Esophagus (tissue), 2 donors: Measurements from ENCODE around the gene KLHL17. TPM values are rescaled to one million over a fixed set of nuclear protein-coding genes. Genes with fewer than 3 reads are reported as not detected.
A peak's percentile ranks its signal among the peaks of the same experiment; 100 is the strongest.

Experiments
- H3K27ac ChIP-seq, 2 donors: one replicate each; pipeline ENCODE4 v1.5.1; 2013; ENCODE audit warnings: low read depth in 2 of 2, mild to moderate bottlenecking in 2 of 2, inconsistent platforms in 1 of 2, low read length in 1 of 2, moderate library complexity in 1 of 2
- H3K27me3 ChIP-seq, 2 donors: one replicate each; pipeline ENCODE4 v1.6.1; 2013; ENCODE audit warnings: low read length in 2 of 2, control low read depth in 1 of 2, mild to moderate bottlenecking in 1 of 2; ENCODE audit not compliant: insufficient read depth in 2 of 2, control insufficient read depth in 1 of 2
- H3K36me3 ChIP-seq, 2 donors: one replicate each; pipeline ENCODE4 v1.6.1; 2013; ENCODE audit warnings: low read length in 1 of 2; ENCODE audit not compliant: control insufficient read depth in 2 of 2, insufficient read depth in 2 of 2
- H3K4me1 ChIP-seq, 2 donors: one replicate each; pipeline ENCODE4 v1.6.1; 2013; ENCODE audit warnings: low read length in 1 of 2; ENCODE audit not compliant: control insufficient read depth in 2 of 2, insufficient read depth in 2 of 2
- H3K4me3 ChIP-seq, 2 donors: one replicate each; pipeline ENCODE4 v1.5.1; 2013; ENCODE audit warnings: low read length in 2 of 2, mild to moderate bottlenecking in 2 of 2, low read depth in 1 of 2, moderate library complexity in 1 of 2
- H3K9me3 ChIP-seq, 2 donors: one replicate each; pipeline ENCODE4 v1.6.1; 2013; ENCODE audit warnings: mild to moderate bottlenecking in 2 of 2, low read depth in 1 of 2, low read length in 1 of 2, moderate library complexity in 1 of 2; ENCODE audit not compliant: control insufficient read depth in 2 of 2, insufficient read depth in 1 of 2
- WGBS, 2 donors: extraction: QIAGEN DNeasy Blood & Tissue Kit; methylation state at CpG; one replicate each; pipeline ENCODE4 v1.1.7; 2013; 5-methylcytosine and 5-hydroxymethylcytosine counted together
- polyA plus RNA-seq, 2 donors: library from polyadenylated mRNA; stranded (reverse); fragments of 200-250 nt; gene quantifications; one replicate each; pipeline ENCODE4 v1.2.3, GENCODE V29; 2013
- donor health status: healthy with polysubstance abuse.
- donor health status: Bipolar disorder and iron deficiency.

KLHL17 gene
- polyA plus RNA-seq, 2 donors: 11.9 to 21.8 TPM

DNA sequence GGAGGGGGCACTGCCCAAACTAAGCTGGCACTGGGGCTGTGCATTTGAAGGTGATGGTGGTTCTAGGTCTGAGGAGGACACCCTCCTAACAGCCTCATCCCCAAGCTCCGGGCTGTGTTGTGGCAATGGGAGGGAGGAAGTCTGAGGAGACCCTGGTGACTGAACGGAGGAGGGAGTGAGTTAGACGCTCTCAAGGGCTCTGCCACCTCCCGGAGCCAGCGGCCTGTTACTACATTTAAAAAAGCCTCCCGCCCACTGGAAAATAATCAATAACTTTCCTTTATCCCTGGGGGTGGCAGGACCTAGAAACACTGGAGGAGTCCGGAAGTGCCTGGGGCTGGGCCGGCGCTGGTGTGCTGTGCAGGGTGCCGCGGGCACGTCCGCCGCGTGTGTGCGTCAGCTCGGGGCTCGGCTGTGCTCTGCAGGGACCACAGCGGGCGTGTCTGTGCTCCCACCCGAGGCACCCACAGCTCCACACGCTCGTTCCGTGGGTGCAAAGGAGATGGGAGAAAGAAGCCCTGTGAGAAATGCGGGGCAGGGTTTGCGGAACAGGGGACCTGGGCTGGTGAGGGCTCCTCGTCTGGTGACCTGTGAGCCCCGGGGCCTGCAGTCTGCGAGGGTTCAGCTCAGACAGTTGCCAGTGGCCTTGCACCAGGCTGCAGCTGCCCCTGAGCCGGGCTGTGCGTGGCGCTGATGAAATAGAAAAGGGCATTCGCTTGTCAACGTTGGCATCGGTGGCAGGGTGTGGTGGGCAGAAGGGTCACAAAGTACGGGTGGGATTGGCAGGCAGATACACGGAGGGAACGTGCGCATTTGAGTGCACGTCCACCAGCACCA is 31.3 kb upstream of the KLHL17 start:
- Histone ChIP-seq H3K27me3 (peaks cover 0 to 28% of the 10 kb centered on the region in 2 donors), H3K36me3 (no peaks in the 10 kb centered on the region), H3K4me1 (peaks cover 5 to 12% of the 10 kb centered on the region in 2 donors), H3K27ac (no peak overlapping the region), H3K9me3 (no peaks in the 10 kb centered on the region), H3K4me3 (no peak overlapping the region)
- WGBS, 2 donors: 47 to 52% methylated on average over 40 of the region's 40 CpGs

DNA sequence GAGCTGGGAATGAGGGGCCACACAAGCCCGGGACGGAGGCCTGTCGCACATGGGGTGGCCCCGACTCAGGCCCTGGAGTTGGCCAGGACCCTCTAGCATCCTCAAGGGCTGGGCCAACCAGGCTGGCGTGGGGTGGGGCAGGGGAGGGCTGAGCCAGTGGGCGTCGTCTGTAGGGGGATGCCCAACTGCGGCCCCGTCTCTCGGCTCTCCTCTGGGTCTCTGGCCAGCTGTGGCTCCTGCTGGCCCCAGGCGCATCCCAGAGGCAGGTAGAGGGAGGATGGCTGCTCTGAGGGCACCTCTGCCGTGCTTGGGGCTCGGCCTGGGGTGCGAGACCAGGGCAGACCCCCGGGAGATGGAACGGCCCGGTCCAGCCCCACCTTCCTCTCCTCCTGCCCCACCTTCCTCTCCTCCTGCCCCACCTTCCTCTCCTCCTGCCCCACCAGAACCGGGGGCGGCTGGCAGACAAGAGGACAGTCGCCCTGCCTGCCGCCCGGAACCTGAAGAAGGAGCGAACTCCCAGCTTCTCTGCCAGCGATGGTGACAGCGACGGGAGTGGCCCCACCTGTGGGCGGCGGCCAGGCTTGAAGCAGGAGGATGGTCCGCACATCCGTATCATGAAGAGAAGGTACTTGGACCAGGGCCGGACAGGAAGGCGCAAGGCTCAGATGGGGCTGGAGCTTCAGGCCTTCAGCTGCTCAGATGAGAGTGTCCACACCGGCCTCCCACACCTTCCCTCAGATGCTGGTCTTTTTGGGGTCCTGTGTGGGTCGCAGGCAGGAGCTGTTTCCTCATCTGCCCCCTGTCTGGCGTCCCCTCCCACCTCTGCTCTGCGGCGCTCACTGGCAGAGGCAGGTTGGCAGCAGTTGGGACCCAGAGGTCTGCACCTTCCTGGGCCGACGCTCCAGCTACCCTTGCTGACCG is 30.4 kb upstream of the KLHL17 start:
- H3K9me3 ChIP-seq: no peaks in the 10 kb centered on the region
- peaks cover under 1 to 13% of the 10 kb centered on the region in 2 donors for H3K4me1 ChIP-seq
- H3K36me3 ChIP-seq: no peaks in the 10 kb centered on the region
- no peak overlapping the region for H3K4me3 ChIP-seq
- WGBS, 2 donors: 66 to 67% methylated on average over 38 to 40 of the region's 40 CpGs
- H3K27me3 ChIP-seq: peaks cover 0 to 21% of the 10 kb centered on the region in 2 donors
- no peak overlapping the region for H3K27ac ChIP-seq

DNA sequence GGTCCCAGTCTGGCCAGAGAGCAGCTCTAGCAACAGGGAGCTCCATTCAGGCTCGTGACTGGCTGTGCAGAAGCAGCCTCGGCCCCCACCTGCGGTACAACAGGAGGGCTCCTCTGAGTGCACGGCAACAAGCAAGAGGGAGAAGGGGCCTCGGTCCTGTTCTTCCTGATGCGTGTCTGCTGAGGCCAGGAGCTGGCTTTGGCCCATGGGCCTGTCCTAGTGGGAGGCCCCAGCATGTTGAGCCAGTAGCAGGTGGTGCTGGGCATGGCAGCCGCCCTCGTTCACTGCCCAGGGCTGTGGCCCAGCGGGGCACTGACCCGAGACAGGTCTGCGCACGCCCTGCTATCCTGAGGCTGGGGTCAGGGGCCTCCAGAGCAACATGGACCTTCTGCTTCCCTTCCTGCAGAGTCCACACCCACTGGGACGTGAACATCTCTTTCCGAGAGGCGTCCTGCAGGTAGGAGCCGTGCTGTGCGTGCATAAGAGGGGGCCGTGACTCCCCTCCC is 29.7 kb upstream of the KLHL17 start:
- 54 to 61% methylated on average over 17 to 18 of the region's 18 CpGs for WGBS, 2 donors
- H3K27ac ChIP-seq: no peak overlapping the region
- peaks cover 0 to 18% of the 10 kb centered on the region in 2 donors for H3K4me1 ChIP-seq
- H3K36me3 ChIP-seq: no peaks in the 10 kb centered on the region
- H3K4me3 ChIP-seq: no peak overlapping the region
- peaks cover 0 to 22% of the 10 kb centered on the region in 2 donors for H3K27me3 ChIP-seq
- no peaks in the 10 kb centered on the region for H3K9me3 ChIP-seq

DNA sequence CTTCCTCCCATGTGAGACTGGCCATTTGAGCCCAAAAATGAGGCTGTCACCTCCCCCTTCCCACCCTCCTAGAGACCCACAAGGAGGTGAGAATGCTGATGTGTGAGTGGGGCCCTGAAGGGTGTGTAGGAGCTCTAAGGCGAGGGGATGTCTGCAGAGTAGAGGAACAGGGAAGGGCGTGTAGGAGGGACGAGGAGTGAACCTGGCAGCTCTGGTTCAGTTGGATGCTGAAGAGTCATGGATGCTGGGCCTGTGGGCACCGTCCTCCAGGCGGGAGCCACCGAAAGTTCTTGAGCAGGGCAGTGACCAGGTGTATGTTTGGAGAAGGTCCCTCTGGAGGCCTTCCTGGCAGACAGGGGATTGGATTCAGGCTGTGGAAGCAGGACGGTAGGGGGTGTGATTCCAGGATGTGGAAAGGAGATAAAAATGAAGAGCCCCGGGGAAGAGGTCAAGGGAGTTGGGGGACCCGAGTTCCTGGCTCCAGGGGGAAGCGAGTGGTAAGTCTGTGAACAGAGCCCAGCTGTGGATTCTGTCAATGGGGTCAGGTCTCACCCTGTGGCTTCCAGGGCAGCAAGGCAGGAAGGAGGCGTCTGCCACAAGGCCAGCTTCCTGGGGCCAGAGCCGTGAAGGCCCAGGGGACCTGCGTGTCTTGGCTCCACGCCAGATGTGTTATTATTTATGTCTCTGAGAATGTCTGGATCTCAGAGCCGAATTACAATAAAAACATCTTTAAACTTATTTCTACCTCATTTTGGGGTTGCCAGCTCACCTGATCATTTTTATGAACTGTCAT is 28.8 kb upstream of the KLHL17 start:
- H3K4me1 ChIP-seq: peaks cover 0 to 20% of the 10 kb centered on the region in 2 donors
- 42 to 44% methylated on average over 15 of the region's 15 CpGs for WGBS, 2 donors

DNA sequence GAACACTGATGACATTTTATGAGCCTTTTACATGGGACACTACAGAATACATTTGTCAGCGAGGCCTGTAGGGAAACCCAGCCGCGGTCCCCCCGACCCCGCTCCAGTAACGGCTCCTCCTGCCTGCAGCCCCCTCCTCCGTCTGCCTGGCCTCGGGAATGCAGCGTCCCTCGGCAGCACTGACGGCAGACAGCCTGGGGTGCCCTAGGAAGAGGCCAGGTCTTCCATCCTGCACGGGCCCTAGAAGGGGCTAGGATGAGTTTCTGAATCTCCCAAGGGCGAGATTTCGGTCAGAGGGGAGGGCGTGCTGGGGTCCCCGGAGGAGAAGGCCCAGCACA is 28.2 kb upstream of the KLHL17 start:
- Histone ChIP-seq H3K27me3 (peaks cover 0 to 20% of the 10 kb centered on the region in 2 donors), H3K4me3 (no peak overlapping the region), H3K9me3 (no peaks in the 10 kb centered on the region), H3K27ac (no peak overlapping the region), H3K36me3 (no peaks in the 10 kb centered on the region), H3K4me1 (peaks cover 0 to 20% of the 10 kb centered on the region in 2 donors)
- WGBS, 2 donors: 65 to 68% methylated on average over 16 of the region's 16 CpGs

More for the DNA sequence above, 28.8 kb upstream of the KLHL17 start:
- H3K9me3 ChIP-seq: no peaks in the 10 kb centered on the region
- H3K27me3 ChIP-seq: peaks cover 0 to 21% of the 10 kb centered on the region in 2 donors
- H3K36me3 ChIP-seq: no peaks in the 10 kb centered on the region
- H3K27ac ChIP-seq: no peak overlapping the region
- H3K4me3 ChIP-seq: no peak overlapping the region

DNA sequence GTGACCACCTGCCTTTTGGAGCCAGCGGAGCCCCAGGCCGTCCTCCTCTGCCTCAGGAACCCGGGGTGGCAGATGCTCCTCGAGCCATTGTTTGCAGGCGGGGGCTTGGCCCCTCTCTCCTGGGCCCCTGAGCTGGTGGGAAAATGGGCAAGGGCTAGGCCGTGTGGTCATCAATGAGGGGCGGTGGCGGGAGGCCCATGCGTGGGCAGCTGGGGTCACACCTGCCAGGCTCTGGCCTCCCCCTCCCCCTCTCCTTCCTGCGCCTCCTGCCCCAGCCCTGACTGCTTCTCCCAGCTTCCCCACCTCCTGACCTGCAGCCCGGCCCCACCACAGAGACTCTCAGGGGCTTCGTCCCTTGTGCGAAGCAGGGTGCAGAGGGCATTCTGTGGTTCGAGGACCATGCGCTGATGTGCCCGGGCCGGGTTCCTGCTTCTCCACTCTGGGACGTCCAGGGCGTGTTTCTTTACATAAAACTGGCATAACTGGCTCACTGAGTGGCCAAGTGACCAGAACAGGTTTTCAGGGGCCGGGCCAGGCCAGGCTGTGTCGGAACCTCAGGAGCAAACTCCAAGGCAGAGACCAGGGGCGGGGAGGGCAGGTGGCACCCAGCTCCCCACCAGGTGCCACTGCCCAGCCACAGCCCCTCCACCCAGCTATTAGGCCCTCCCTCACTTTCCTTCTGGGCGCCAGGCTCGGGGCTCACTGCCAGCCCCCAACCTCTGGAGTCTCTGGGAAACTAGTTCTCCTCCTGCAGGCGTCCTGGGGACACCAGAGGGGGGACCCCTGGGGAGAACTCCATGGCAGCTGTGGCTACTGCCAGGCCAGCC is 27.4 kb upstream of the KLHL17 start:
- Histone ChIP-seq H3K36me3 (no peaks in the 10 kb centered on the region), H3K27ac (peak overlapping the region in 1 of 2 donors; percentile 62), H3K4me1 (peaks cover 0 to 20% of the 10 kb centered on the region in 2 donors), H3K4me3 (peak overlapping the region in 1 of 2 donors; percentile 2), H3K9me3 (no peaks in the 10 kb centered on the region), H3K27me3 (peaks cover 0 to 17% of the 10 kb centered on the region in 2 donors)
- 57 to 60% methylated on average over 21 to 25 of the region's 25 CpGs for WGBS, 2 donors

DNA sequence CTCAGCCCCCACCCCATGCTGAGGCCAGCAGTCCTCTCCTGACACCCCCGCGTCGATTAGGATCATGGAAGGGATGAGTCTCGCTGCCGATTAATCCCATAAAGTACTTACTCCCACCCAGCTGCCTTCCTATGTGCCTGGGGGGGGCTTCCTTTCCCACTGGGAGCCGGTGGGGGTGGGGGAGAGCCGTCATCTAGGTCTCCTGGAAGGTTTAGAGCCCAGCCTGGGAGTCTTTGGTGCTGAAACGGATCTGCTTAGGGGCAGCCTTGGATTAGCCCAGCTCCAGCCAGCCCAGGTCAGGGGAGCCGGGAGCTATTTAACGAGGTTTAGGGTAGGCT is 26.8 kb upstream of the KLHL17 start:
- peak overlapping the region in 1 of 2 donors; percentile 62 for H3K27ac ChIP-seq
- no peak overlapping the region for H3K4me3 ChIP-seq
- H3K4me1 ChIP-seq: peaks cover 0 to 20% of the 10 kb centered on the region in 2 donors
- H3K9me3 ChIP-seq: no peaks in the 10 kb centered on the region
- no peaks in the 10 kb centered on the region for H3K36me3 ChIP-seq
- WGBS, 2 donors: 18 to 24% methylated on average over 10 of the region's 10 CpGs
- peaks cover 0 to 17% of the 10 kb centered on the region in 2 donors for H3K27me3 ChIP-seq

DNA sequence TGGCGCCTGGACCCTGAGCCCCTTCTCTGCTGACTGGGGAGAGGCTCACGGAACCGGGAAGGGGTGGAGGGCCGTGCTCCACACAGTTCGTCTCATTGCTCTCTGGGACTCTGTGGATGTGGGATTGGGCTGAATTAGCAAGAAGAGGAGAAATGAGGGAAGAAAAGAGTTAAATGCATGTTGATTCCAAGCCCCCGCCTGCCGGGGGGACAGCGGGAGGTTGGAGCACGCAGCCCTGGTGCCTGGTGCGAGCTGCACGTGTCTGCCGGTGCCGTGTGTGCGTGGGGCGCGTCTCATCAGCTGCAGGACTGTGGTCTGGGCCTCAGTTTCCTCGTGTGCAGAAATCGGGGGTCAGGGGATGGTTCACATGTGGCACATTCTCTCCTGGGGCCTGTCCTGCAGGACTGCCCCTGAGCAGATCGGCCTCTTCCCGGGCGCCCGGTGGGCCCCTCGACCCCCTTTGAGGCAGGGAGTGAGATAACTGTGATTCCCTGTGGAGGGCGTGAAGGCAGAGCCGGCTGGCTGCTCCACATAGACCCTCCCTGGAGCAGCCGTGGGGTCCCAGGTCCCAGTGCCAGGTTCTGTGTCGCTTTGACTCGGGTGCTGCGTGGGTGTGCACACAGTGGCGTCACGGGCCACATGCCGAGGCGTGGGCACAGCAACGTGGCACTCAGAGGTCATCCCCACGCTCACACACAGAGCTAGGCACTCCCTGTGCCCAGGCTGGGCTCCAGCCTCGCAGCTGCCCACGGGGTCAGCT is 25.2 kb upstream of the KLHL17 start:
- H3K9me3 ChIP-seq: no peaks in the 10 kb centered on the region
- peaks cover 2 to 15% of the 10 kb centered on the region in 2 donors for H3K4me1 ChIP-seq
- 10 to 12% methylated on average over 37 of the region's 37 CpGs for whole genome bisulfite sequencing, 2 donors
- H3K4me3 ChIP-seq: no peak overlapping the region
- H3K27me3 ChIP-seq: peaks cover 0 to 14% of the 10 kb centered on the region in 2 donors
- H3K36me3 ChIP-seq: no peaks in the 10 kb centered on the region
- no peak overlapping the region for H3K27ac ChIP-seq
